Measurements from ENCODE around the gene KIAA0319L. TPM values are rescaled to one million over a fixed set of nuclear protein-coding genes. Genes with fewer than 3 reads are reported as not detected.

KIAA0319L gene
- polyA plus RNA-seq, 2 of the 4 experiments (the other 2 are of a cell fraction) = 18.2 to 36.9 TPM

GRCh38 chr1:35536556-35537162, 20.5 kb downstream of the KIAA0319L start:
- WGBS (ENCODE audit: missing lambda C conversion rate) = 88% methylated on average over 2 of the region's 2 CpGs
- POLR2A ChIA-PET = no interaction called here
- Histone ChIP-seq H3K4me1 (no peaks in the 10 kb centered on the region), H3K4me3 (no peak overlapping the region), H3K4me2 (no peak overlapping the region), H3K27ac (no peak overlapping the region), H3K9me3 (peaks cover under 1% of the 10 kb centered on the region; the same call in 1 of the 3 replicates)
- no peak for ATAC-seq
- no peak for FAIRE-seq
- CTCF ChIA-PET = interaction anchor here (1.3 to 2.3 kb wide), 2 partner anchors 28 to 85 kb away, joined by 3 to 6 read pairs; no protein-coding TSS in a partner anchor
- no peak for TF ChIP-seq NPAS2 (CRISPR knock-in tag; IDR thresholded peaks at IDR 0.05; ENCODE audit: borderline replicate concordance)
- no peak for TF ChIP-seq EP300 (IDR thresholded peaks at IDR 0.05)
- TF ChIP-seq JUN (IDR thresholded peaks at IDR 0.05) = no peak
- TF ChIP-seq TP53 (CRISPR knock-in tag; IDR thresholded peaks at IDR 0.05) = no peak
- no peak for TF ChIP-seq KDM1A (IDR thresholded peaks at IDR 0.05; ENCODE audit: low read depth)
- TF ChIP-seq FOSL2 (IDR thresholded peaks at IDR 0.05) = no peak
- no peak for TF ChIP-seq FOSL2 (CRISPR knock-in tag; IDR thresholded peaks at IDR 0.05)
- no peak for TF ChIP-seq CBX8 (IDR thresholded peaks at IDR 0.05)
- no peak for TF ChIP-seq ZFP36 (IDR thresholded peaks at IDR 0.05; ENCODE audit: borderline replicate concordance, partially characterized antibody)
- no peak for TF ChIP-seq RNF2 (IDR thresholded peaks at IDR 0.05; ENCODE audit: borderline replicate concordance, low read depth)
- no peak for TF ChIP-seq HES2 (IDR thresholded peaks at IDR 0.05)
- TF ChIP-seq BHLHE40 (IDR thresholded peaks at IDR 0.05; ENCODE audit: low read depth, low read length) = no peak
- DNase-seq (ENCODE audit: low read depth in 1 of 2, low spot score in 1 of 2) = no peak

- TF ChIP-seq BCL3 (IDR thresholded peaks at IDR 0.05) = no peak
- TF ChIP-seq POLR2AphosphoS2 (conservative IDR thresholded peaks at IDR 0.05; ENCODE audit: low read length) = no peak
- TF ChIP-seq PBX3 (IDR thresholded peaks at IDR 0.05) = no peak
- TF ChIP-seq ATOH8 (CRISPR knock-in tag; IDR thresholded peaks at IDR 0.05; ENCODE audit: low read depth) = no peak
- no peak for TF ChIP-seq HEYL (CRISPR knock-in tag; IDR thresholded peaks at IDR 0.05)
- no peak for TF ChIP-seq HOXB5 (CRISPR knock-in tag; IDR thresholded peaks at IDR 0.05)
- no peak for TF ChIP-seq MAFK (IDR thresholded peaks at IDR 0.05; ENCODE audit: partially characterized antibody)
- TF ChIP-seq BHLHE40 (IDR thresholded peaks at IDR 0.05; ENCODE audit: low read depth, low read length) = no peak
- TF ChIP-seq NR3C1 (IDR thresholded peaks at IDR 0.05) = no peak
- no peak for TF ChIP-seq HMGXB4 (CRISPR knock-in tag; IDR thresholded peaks at IDR 0.05; ENCODE audit: borderline replicate concordance)
- TF ChIP-seq ZSCAN20 (CRISPR knock-in tag; IDR thresholded peaks at IDR 0.05) = no peak
- no peak for TF ChIP-seq RNF2 (IDR thresholded peaks at IDR 0.05; ENCODE audit: borderline replicate concordance, low read depth)
- no peak for TF ChIP-seq GATA3 (IDR thresholded peaks at IDR 0.05; ENCODE audit: borderline replicate concordance)
- TF ChIP-seq REST (IDR thresholded peaks at IDR 0.05) = no peak
- TF ChIP-seq SMC3 (IDR thresholded peaks at IDR 0.05) = no peak
- TF ChIP-seq PHF8 (IDR thresholded peaks at IDR 0.05; ENCODE audit: borderline replicate concordance, low read depth) = no peak
- TF ChIP-seq ELK1 (IDR thresholded peaks at IDR 0.05; ENCODE audit: low read depth, low read length) = no peak
- no peak overlapping the region for H3K4me2 ChIP-seq
- H3K27ac ChIP-seq = no peak overlapping the region
- no peak for FAIRE-seq
- H3K4me3 ChIP-seq = no peak overlapping the region
- POLR2A ChIA-PET = no interaction called here
- CTCF ChIA-PET = interaction anchor here (1.2 to 2.3 kb wide), 3 partner anchors 9 to 84 kb away, joined by 3 to 6 read pairs (median 4); no protein-coding TSS in a partner anchor
- no peak for ATAC-seq
- peaks cover 14% of the 10 kb centered on the region for H3K9me3 ChIP-seq
- no peaks in the 10 kb centered on the region for H3K4me1 ChIP-seq
- DNase-seq (ENCODE audit: low read depth in 1 of 2, low spot score in 1 of 2) = no peak
These were observed 22.0 kb downstream of the KIAA0319L start for GRCh38 chr1:35535243-35535642.
